OCI-LY7 (cell line): ENCODE measurements around the gene ATP9B. TPM values are rescaled to one million over a fixed set of nuclear protein-coding genes. Genes with fewer than 3 reads are reported as not detected.

Experiments
- BruUV-seq: library from RNA; stranded (reverse); fragments of 400-500 nt; replicated peaks from 2 replicates; lab custom pipeline; 2021; lab: Mats Ljungman, UMichigan
- CTCF ChIA-PET: fragments of 300-600 bp; sonication (Branson Sonifier 250); formaldehyde crosslinking; loops from one replicate; lab custom pipeline; 2022; ENCODE audit warnings: antibody characterized with exemption; ENCODE audit not compliant: unreplicated experiment; lab: Charles Lee
- POLR2A ChIA-PET: fragments of 300-600 bp; sonication (Branson Sonifier 250); formaldehyde crosslinking; loops from one replicate; lab custom pipeline; 2022; ENCODE audit warnings: antibody characterized with exemption; lab: Charles Lee
- DNase-seq: peaks from one replicate; pipeline ENCODE4 v3.0.0-alpha.2; 2015; ENCODE audit warnings: low spot score
- H2AFZ ChIP-seq: fragments of 200-600 bp; sonication (generic), shearing (Covaris generic); 2 replicates; pipeline ENCODE4 v1.6.1; 2014; ENCODE audit warnings: mild to moderate bottlenecking, antibody characterized with exemption, low read length, moderate library complexity
- H3K27ac ChIP-seq: fragments of 200-600 bp; sonication (generic); 2 replicates; pipeline ENCODE4 v1.5.1; 2014; ENCODE audit warnings: mixed run types, low read depth, mild to moderate bottlenecking, moderate library complexity, low read length, inconsistent platforms; ENCODE audit not compliant: poor library complexity, severe bottlenecking
- H3K36me3 ChIP-seq: fragments of 200-600 bp; sonication (generic); 2 replicates; pipeline ENCODE4 v1.6.1; 2014; ENCODE audit warnings: mild to moderate bottlenecking, antibody characterized with exemption, low read length, moderate library complexity, mixed read lengths; ENCODE audit not compliant: insufficient read depth
- H3K4me1 ChIP-seq: fragments of 200-600 bp; sonication (generic); 2 replicates; pipeline ENCODE4 v1.5.1; 2014; ENCODE audit warnings: mild to moderate bottlenecking, low read length; ENCODE audit not compliant: insufficient read depth, poor library complexity, severe bottlenecking
- H3K4me2 ChIP-seq: fragments of 200-600 bp; sonication (generic); 2 replicates; pipeline ENCODE4 v1.6.1; 2014; ENCODE audit warnings: mild to moderate bottlenecking, low read length
- H3K4me3 ChIP-seq: fragments of 200-600 bp; sonication (generic); 2 replicates; pipeline ENCODE4 v1.5.1; 2014; ENCODE audit warnings: mild to moderate bottlenecking, low read depth, low read length; ENCODE audit not compliant: poor library complexity, severe bottlenecking
- H3K79me2 ChIP-seq: fragments of 200-600 bp; sonication (generic); 2 replicates; pipeline ENCODE4 v1.6.1; 2016; ENCODE audit warnings: low read depth, mild to moderate bottlenecking, low read length, moderate library complexity, mixed read lengths; ENCODE audit not compliant: insufficient read depth
- H3K9me2 ChIP-seq: fragments of 200-600 bp; sonication (generic); 2 replicates; pipeline ENCODE4 v1.6.1; 2016; ENCODE audit warnings: mild to moderate bottlenecking, low read length, mixed read lengths; ENCODE audit not compliant: insufficient read depth
- H3K9me3 ChIP-seq: fragments of 200-600 bp; sonication (generic); 2 replicates; pipeline ENCODE4 v1.6.1; 2014; ENCODE audit warnings: mild to moderate bottlenecking, mixed run types, low read length, mixed read lengths
- H4K20me1 ChIP-seq: fragments of 200-600 bp; sonication (generic); 2 replicates; pipeline ENCODE4 v1.6.1; 2014; ENCODE audit warnings: mild to moderate bottlenecking, antibody characterized with exemption, low read length, moderate library complexity, mixed read lengths; ENCODE audit not compliant: insufficient read depth
- EZH2phosphoT487 ChIP-seq: fragments of 200-600 bp; sonication (generic); IDR thresholded peaks from 2 replicates; pipeline ENCODE4 v1.6.1; 2018; ENCODE audit warnings: low read depth, borderline replicate concordance, mild to moderate bottlenecking, mixed run types, antibody characterized with exemption, low read length, moderate library complexity, mixed read lengths
- intact Hi-C: fragments of 100-400 bp; cut with micrococcal nuclease; formaldehyde crosslinking; loops from one replicate; pipeline ENCODE4 v1.10.0; 2022; ENCODE audit not compliant: unreplicated experiment
- total RNA-seq, 2 experiments: library from RNA; depleted of rRNA in 1 of 2; stranded (reverse); fragments of >200 nt in 1 of 2; shearing (Covaris generic) in 1 of 2; gene quantifications; 2 replicates each; pipeline ENCODE4 v1.2.3, GENCODE V29; 2014 to 2022
- TF ChIP-seq, protein P1 (sequence below): fragments of 200-600 bp; sonication (generic); conservative IDR thresholded peaks from 2 replicates; pipeline ENCODE4 v1.5.1; 2014; ENCODE audit warnings: mild to moderate bottlenecking, antibody characterized with exemption, low read length, moderate library complexity, mixed read lengths

Gene ATP9B
- total RNA-seq, 2 experiments from 2014 or later = 27.1 to 36.4 TPM

GRCh38 chr18:79355433-79356335 is 286.5 kb downstream of the ATP9B start:
- Histone ChIP-seq H3K27ac (no peak overlapping the region), H3K4me3 (no peak overlapping the region), H3K36me3 (peaks cover 4% of the 10 kb centered on the region; the same call in 1 of the 2 replicates), H2AFZ (no peak overlapping the region), H3K79me2 (no peaks in the 10 kb centered on the region), H3K9me2 (no peaks in the 10 kb centered on the region), H3K9me3 (no peaks in the 10 kb centered on the region), H3K4me1 (no peaks in the 10 kb centered on the region), H4K20me1 (no peaks in the 10 kb centered on the region), H3K4me2 (no peak overlapping the region; the same call in 1 of the 2 replicates)
- POLR2A ChIA-PET = no interaction called here
- TF ChIP-seq EZH2phosphoT487 = no peak
- TF ChIP-seq, protein P1, sequence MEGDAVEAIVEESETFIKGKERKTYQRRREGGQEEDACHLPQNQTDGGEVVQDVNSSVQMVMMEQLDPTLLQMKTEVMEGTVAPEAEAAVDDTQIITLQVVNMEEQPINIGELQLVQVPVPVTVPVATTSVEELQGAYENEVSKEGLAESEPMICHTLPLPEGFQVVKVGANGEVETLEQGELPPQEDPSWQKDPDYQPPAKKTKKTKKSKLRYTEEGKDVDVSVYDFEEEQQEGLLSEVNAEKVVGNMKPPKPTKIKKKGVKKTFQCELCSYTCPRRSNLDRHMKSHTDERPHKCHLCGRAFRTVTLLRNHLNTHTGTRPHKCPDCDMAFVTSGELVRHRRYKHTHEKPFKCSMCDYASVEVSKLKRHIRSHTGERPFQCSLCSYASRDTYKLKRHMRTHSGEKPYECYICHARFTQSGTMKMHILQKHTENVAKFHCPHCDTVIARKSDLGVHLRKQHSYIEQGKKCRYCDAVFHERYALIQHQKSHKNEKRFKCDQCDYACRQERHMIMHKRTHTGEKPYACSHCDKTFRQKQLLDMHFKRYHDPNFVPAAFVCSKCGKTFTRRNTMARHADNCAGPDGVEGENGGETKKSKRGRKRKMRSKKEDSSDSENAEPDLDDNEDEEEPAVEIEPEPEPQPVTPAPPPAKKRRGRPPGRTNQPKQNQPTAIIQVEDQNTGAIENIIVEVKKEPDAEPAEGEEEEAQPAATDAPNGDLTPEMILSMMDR = no peak
- DNase-seq = no peak
- no TSS peak for BruUV-seq
- CTCF ChIA-PET = no interaction called here
- intact Hi-C loops = no loop called here

- H2AFZ ChIP-seq = no peak overlapping the region
- H3K4me1 ChIP-seq = no peaks in the 10 kb centered on the region
- POLR2A ChIA-PET = no interaction called here
- intact Hi-C loops = no loop called here
- H3K9me2 ChIP-seq = no peaks in the 10 kb centered on the region
- no peaks in the 10 kb centered on the region for H3K9me3 ChIP-seq
- DNase-seq = no peak
- no peak for TF ChIP-seq EZH2phosphoT487
- TF ChIP-seq, protein P1 = no peak
- CTCF ChIA-PET = no interaction called here
- H4K20me1 ChIP-seq = no peaks in the 10 kb centered on the region
- no peaks in the 10 kb centered on the region for H3K79me2 ChIP-seq
- H3K36me3 ChIP-seq = peaks cover 4% of the 10 kb centered on the region; the same call in 1 of the 2 replicates
- H3K27ac ChIP-seq = no peak overlapping the region
- H3K4me3 ChIP-seq = no peak overlapping the region
- no peak overlapping the region; the same call in 1 of the 2 replicates for H3K4me2 ChIP-seq
- BruUV-seq = no TSS peak
Measured at GRCh38 chr18:79356435-79356834, 287.2 kb downstream of the ATP9B start.

DNA sequence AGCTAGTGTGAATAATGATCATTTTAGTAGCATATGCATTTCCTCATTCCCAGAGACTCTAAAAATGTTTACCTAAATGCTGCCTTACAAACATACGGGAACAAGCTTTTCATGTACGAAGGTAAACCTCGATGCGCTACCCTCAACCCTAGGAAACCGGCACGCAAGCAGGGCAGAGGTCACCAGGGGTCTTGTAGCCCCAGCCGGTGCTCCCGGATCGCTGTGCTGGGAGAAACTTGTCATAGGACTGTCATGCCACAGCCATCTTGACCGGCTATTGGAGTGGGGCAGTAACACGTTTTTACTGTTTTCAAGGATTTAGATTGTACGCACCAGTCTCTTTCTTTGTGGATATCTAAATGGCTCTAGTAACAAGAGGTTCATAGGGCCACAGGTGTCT is 291.7 kb downstream of the ATP9B start:
- H2AFZ ChIP-seq = no peak overlapping the region
- intact Hi-C loops = no loop called here
- H3K4me1 ChIP-seq = no peaks in the 10 kb centered on the region
- no peak overlapping the region for H3K4me3 ChIP-seq
- BruUV-seq = no TSS peak
- TF ChIP-seq EZH2phosphoT487 = no peak
- TF ChIP-seq, protein P1 = no peak
- no peaks in the 10 kb centered on the region for H3K9me2 ChIP-seq
- ChIA-PET POLR2A (no interaction called here), CTCF (no interaction called here)
- no peak overlapping the region for H3K4me2 ChIP-seq
- no peaks in the 10 kb centered on the region for H3K79me2 ChIP-seq
- no peak overlapping the region for H3K27ac ChIP-seq
- no peaks in the 10 kb centered on the region for H3K9me3 ChIP-seq
- DNase-seq = no peak
- peaks cover 8% of the 10 kb centered on the region for H3K36me3 ChIP-seq
- no peaks in the 10 kb centered on the region for H4K20me1 ChIP-seq
